OCI-LY3 (cell line): ENCODE measurements around the gene ANXA1.

Source experiments
- H2AFZ ChIP-seq: fragments of 200-600, 300-600 bp; shearing (Covaris generic); 2 replicates; pipeline ENCODE4 v1.6.0; 2014; ENCODE audit warnings: antibody characterized with exemption, low read depth, low read length
- H3K27ac ChIP-seq: fragments of 200-600, 300-600 bp; sonication (generic); 2 replicates; pipeline ENCODE4 v1.5.1; 2014; ENCODE audit warnings: mild to moderate bottlenecking, low read length, moderate library complexity, mixed read lengths
- H3K27me3 ChIP-seq: fragments of 200-600, 300-600 bp; sonication (generic); 2 replicates; pipeline ENCODE4 v1.6.1; 2014; ENCODE audit warnings: low read depth, low read length, mixed read lengths
- H3K36me3 ChIP-seq: fragments of 200-600, 300-600 bp; sonication (generic); replicated peaks from 2 replicates; pipeline ENCODE3; 2014; ENCODE audit warnings: low read depth, low read length, mixed read lengths
- H3K4me1 ChIP-seq: fragments of 300-600, 200-600 bp; sonication (generic); 2 replicates; pipeline ENCODE4 v1.6.1; 2014; ENCODE audit warnings: low read length, mixed read lengths
- H3K4me2 ChIP-seq: fragments of 200-600, 300-600 bp; sonication (generic); 2 replicates; pipeline ENCODE4 v1.6.1; 2014; ENCODE audit warnings: low read length, mixed read lengths
- H3K4me3 ChIP-seq: fragments of 300-600, 200-600 bp; sonication (generic); 2 replicates; pipeline ENCODE4 v1.5.1; 2014; ENCODE audit warnings: antibody characterized with exemption, mild to moderate bottlenecking, low read length, moderate library complexity
- H3K79me2 ChIP-seq: fragments of 300-600, 200-600 bp; shearing (Covaris generic); 2 replicates; pipeline ENCODE4 v1.6.1; 2014; ENCODE audit warnings: mild to moderate bottlenecking, low read length, mixed read lengths
- H3K9ac ChIP-seq: fragments of 300-600, 200-600 bp; shearing (Covaris generic); 2 replicates; pipeline ENCODE4 v1.6.0; 2014; ENCODE audit warnings: mild to moderate bottlenecking, low read length, moderate library complexity
- H3K9me3 ChIP-seq: fragments of 200-600, 300-600 bp; shearing (Covaris generic); 2 replicates; pipeline ENCODE4 v1.6.1; 2014; ENCODE audit warnings: low read length, mixed read lengths; ENCODE audit not compliant: insufficient read depth
- H4K20me1 ChIP-seq: fragments of 200-600, 300-600 bp; sonication (generic); 2 replicates; pipeline ENCODE4 v1.6.1; 2016; ENCODE audit warnings: low read length, mixed read lengths; ENCODE audit not compliant: insufficient read depth
- CTCF ChIP-seq: fragments of 200-600, 300-600 bp; sonication (generic); IDR thresholded peaks from 2 replicates; pipeline ENCODE4 v1.5.1; 2014; ENCODE audit warnings: antibody characterized with exemption, low read length, low read depth
- EZH2phosphoT487 ChIP-seq: fragments of 200-600 bp; shearing (Covaris generic); IDR thresholded peaks from 2 replicates; pipeline ENCODE4 v1.6.1; 2018; ENCODE audit warnings: antibody characterized with exemption, mixed run types, low read depth

Gene ANXA1

GRCh38 chr9:73178044-73178443 is 26.4 kb downstream of the ANXA1 start:
- Histone ChIP-seq H3K9ac (no peak overlapping the region), H2AFZ (no peak overlapping the region), H3K36me3 (no peaks in the 10 kb centered on the region), H3K4me3 (no peak overlapping the region), H3K4me1 (peaks cover 6% of the 10 kb centered on the region; the same call in 1 of the 2 replicates), H3K27ac (no peak overlapping the region), H3K9me3 (no peaks in the 10 kb centered on the region), H3K4me2 (no peak overlapping the region), H3K79me2 (no peaks in the 10 kb centered on the region), H3K27me3 (no peaks in the 10 kb centered on the region), H4K20me1 (no peaks in the 10 kb centered on the region)
- TF ChIP-seq EZH2phosphoT487 (no peak), CTCF (no peak)

- Histone ChIP-seq H3K4me1 (peaks cover 6% of the 10 kb centered on the region; the same call in 1 of the 2 replicates), H3K4me2 (no peak overlapping the region), H3K9me3 (no peaks in the 10 kb centered on the region), H4K20me1 (no peaks in the 10 kb centered on the region), H3K27me3 (no peaks in the 10 kb centered on the region), H3K36me3 (no peaks in the 10 kb centered on the region), H3K9ac (no peak overlapping the region), H2AFZ (no peak overlapping the region), H3K79me2 (no peaks in the 10 kb centered on the region), H3K27ac (no peak overlapping the region), H3K4me3 (no peak overlapping the region)
- TF ChIP-seq EZH2phosphoT487 (no peak), CTCF (no peak)
These were observed 27.9 kb downstream of the ANXA1 start for GRCh38 chr9:73179589-73179988.

GRCh38 chr9:73180403-73180802 is 28.7 kb downstream of the ANXA1 start:
- Histone ChIP-seq H3K9ac (no peak overlapping the region), H3K27me3 (no peaks in the 10 kb centered on the region), H3K4me2 (no peak overlapping the region), H2AFZ (no peak overlapping the region), H3K27ac (no peak overlapping the region), H3K36me3 (no peaks in the 10 kb centered on the region), H3K4me3 (no peak overlapping the region), H4K20me1 (no peaks in the 10 kb centered on the region), H3K9me3 (no peaks in the 10 kb centered on the region), H3K4me1 (peaks cover 6% of the 10 kb centered on the region; the same call in 1 of the 2 replicates), H3K79me2 (no peaks in the 10 kb centered on the region)
- TF ChIP-seq EZH2phosphoT487 (no peak), CTCF (no peak)

GRCh38 chr9:73182928-73183327 is 31.3 kb downstream of the ANXA1 start:
- H3K36me3 ChIP-seq, result no peaks in the 10 kb centered on the region
- no peak overlapping the region for H2AFZ ChIP-seq
- no peak for TF ChIP-seq CTCF
- no peak overlapping the region for H3K4me2 ChIP-seq
- no peaks in the 10 kb centered on the region for H3K27me3 ChIP-seq
- H3K9me3 ChIP-seq, result 0 out of 2 replicates have a peak, but pooled peaks cover 3% of the 10 kb centered on the region
- peaks cover 6% of the 10 kb centered on the region; the same call in 1 of the 2 replicates for H3K4me1 ChIP-seq
- no peaks in the 10 kb centered on the region for H4K20me1 ChIP-seq
- H3K9ac ChIP-seq, result no peak overlapping the region
- no peak overlapping the region for H3K4me3 ChIP-seq
- H3K27ac ChIP-seq, result no peak overlapping the region
- no peaks in the 10 kb centered on the region for H3K79me2 ChIP-seq
